ENCODE measurements around the gene NLRP12. TPM values are rescaled to one million over a fixed set of nuclear protein-coding genes. Genes with fewer than 3 reads are reported as not detected.

Gene NLRP12
- total and polyA plus RNA-seq, 2 experiments from 2014 or later, result 1.9 to 7.5 TPM

DNA sequence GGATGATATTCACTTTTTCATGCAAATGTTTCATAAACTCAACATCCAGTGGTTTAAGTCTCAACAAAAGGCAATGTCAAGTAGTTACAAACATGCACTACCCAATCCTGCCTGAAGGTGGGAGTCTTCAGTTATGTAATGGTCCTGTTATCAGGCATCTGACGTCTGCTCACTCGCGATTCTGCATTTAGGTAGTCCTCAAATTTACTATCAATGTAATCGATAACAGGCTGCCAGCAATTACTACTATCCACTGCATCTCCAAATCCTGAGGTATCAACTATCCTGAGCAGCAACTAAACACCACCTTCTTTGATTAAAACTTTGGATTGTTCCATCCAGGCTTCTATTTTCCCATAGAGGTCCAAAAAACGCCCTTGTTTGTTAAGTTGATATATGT is 51.2 kb downstream of the NLRP12 start:
- peaks cover 32% of the 10 kb centered on the region for H3K4me1 ChIP-seq (ENCODE audit: insufficient read depth)
- H3K36me3 ChIP-seq (ENCODE audit: insufficient read depth), result no peaks in the 10 kb centered on the region
- H3K27ac Mint-ChIP-seq, result no peak overlapping the region
- H3K4me3 ChIP-seq, result peak overlapping the region; percentile 5
- H3K79me2 ChIP-seq (replicated peaks; ENCODE audit: insufficient read depth), result no peaks in the 10 kb centered on the region
- H3K4me2 ChIP-seq, result peak overlapping the region; percentile 34
- H3K4me1 Mint-ChIP-seq, result peaks cover 40% of the 10 kb centered on the region
- H4K20me1 ChIP-seq (replicated peaks; ENCODE audit: insufficient read depth), result no peaks in the 10 kb centered on the region
- H3K9me2 ChIP-seq (ENCODE audit: insufficient read depth), result no peaks in the 10 kb centered on the region
- peaks cover 5% of the 10 kb centered on the region for H3K27me3 Mint-ChIP-seq (ENCODE audit: insufficient read depth, low read depth, poor library complexity)
- peak; percentile 95 for DNase-seq (ENCODE audit: low spot score)
- peak overlapping the region; percentile 92 for H3K27ac ChIP-seq (ENCODE audit: low read depth)
- no peaks in the 10 kb centered on the region for H3K27me3 ChIP-seq (ENCODE audit: insufficient read depth)
- H3K4me3 Mint-ChIP-seq, result no peak overlapping the region; the same call in 2 of the 3 replicates
- peak; percentile 68 for ATAC-seq
- H3K9me3 Mint-ChIP-seq, result no peaks in the 10 kb centered on the region
- TF ChIP-seq NANOG (IDR thresholded peaks at IDR 0.05; ENCODE audit: borderline replicate concordance) (no peak), CREB1 (CRISPR knock-in tag; IDR thresholded peaks at IDR 0.05; ENCODE audit: low read depth) (peak; percentile 70), EZH2phosphoT487 (IDR thresholded peaks at IDR 0.05; ENCODE audit: unreplicated experiment) (no peak), STAT1 (IDR thresholded peaks at IDR 0.05; ENCODE audit: unreplicated experiment) (no peak), ZNF114 (CRISPR knock-in tag; IDR thresholded peaks at IDR 0.05) (no peak), JUNB (IDR thresholded peaks at IDR 0.05; ENCODE audit: unreplicated experiment) (no peak), POLR2AphosphoS5 (IDR thresholded peaks at IDR 0.05; ENCODE audit: low read depth) (no peak)
- TF ChIP-seq, protein P1, sequence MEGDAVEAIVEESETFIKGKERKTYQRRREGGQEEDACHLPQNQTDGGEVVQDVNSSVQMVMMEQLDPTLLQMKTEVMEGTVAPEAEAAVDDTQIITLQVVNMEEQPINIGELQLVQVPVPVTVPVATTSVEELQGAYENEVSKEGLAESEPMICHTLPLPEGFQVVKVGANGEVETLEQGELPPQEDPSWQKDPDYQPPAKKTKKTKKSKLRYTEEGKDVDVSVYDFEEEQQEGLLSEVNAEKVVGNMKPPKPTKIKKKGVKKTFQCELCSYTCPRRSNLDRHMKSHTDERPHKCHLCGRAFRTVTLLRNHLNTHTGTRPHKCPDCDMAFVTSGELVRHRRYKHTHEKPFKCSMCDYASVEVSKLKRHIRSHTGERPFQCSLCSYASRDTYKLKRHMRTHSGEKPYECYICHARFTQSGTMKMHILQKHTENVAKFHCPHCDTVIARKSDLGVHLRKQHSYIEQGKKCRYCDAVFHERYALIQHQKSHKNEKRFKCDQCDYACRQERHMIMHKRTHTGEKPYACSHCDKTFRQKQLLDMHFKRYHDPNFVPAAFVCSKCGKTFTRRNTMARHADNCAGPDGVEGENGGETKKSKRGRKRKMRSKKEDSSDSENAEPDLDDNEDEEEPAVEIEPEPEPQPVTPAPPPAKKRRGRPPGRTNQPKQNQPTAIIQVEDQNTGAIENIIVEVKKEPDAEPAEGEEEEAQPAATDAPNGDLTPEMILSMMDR (conservative IDR thresholded peaks at IDR 0.05; ENCODE audit: low read depth in 2 of 2), result peak; percentile 89 to 93
- TF ChIP-seq, protein P2, sequence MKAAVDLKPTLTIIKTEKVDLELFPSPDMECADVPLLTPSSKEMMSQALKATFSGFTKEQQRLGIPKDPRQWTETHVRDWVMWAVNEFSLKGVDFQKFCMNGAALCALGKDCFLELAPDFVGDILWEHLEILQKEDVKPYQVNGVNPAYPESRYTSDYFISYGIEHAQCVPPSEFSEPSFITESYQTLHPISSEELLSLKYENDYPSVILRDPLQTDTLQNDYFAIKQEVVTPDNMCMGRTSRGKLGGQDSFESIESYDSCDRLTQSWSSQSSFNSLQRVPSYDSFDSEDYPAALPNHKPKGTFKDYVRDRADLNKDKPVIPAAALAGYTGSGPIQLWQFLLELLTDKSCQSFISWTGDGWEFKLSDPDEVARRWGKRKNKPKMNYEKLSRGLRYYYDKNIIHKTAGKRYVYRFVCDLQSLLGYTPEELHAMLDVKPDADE (IDR thresholded peaks at IDR 0.05), result no peak
- TF ChIP-seq, protein P3, sequence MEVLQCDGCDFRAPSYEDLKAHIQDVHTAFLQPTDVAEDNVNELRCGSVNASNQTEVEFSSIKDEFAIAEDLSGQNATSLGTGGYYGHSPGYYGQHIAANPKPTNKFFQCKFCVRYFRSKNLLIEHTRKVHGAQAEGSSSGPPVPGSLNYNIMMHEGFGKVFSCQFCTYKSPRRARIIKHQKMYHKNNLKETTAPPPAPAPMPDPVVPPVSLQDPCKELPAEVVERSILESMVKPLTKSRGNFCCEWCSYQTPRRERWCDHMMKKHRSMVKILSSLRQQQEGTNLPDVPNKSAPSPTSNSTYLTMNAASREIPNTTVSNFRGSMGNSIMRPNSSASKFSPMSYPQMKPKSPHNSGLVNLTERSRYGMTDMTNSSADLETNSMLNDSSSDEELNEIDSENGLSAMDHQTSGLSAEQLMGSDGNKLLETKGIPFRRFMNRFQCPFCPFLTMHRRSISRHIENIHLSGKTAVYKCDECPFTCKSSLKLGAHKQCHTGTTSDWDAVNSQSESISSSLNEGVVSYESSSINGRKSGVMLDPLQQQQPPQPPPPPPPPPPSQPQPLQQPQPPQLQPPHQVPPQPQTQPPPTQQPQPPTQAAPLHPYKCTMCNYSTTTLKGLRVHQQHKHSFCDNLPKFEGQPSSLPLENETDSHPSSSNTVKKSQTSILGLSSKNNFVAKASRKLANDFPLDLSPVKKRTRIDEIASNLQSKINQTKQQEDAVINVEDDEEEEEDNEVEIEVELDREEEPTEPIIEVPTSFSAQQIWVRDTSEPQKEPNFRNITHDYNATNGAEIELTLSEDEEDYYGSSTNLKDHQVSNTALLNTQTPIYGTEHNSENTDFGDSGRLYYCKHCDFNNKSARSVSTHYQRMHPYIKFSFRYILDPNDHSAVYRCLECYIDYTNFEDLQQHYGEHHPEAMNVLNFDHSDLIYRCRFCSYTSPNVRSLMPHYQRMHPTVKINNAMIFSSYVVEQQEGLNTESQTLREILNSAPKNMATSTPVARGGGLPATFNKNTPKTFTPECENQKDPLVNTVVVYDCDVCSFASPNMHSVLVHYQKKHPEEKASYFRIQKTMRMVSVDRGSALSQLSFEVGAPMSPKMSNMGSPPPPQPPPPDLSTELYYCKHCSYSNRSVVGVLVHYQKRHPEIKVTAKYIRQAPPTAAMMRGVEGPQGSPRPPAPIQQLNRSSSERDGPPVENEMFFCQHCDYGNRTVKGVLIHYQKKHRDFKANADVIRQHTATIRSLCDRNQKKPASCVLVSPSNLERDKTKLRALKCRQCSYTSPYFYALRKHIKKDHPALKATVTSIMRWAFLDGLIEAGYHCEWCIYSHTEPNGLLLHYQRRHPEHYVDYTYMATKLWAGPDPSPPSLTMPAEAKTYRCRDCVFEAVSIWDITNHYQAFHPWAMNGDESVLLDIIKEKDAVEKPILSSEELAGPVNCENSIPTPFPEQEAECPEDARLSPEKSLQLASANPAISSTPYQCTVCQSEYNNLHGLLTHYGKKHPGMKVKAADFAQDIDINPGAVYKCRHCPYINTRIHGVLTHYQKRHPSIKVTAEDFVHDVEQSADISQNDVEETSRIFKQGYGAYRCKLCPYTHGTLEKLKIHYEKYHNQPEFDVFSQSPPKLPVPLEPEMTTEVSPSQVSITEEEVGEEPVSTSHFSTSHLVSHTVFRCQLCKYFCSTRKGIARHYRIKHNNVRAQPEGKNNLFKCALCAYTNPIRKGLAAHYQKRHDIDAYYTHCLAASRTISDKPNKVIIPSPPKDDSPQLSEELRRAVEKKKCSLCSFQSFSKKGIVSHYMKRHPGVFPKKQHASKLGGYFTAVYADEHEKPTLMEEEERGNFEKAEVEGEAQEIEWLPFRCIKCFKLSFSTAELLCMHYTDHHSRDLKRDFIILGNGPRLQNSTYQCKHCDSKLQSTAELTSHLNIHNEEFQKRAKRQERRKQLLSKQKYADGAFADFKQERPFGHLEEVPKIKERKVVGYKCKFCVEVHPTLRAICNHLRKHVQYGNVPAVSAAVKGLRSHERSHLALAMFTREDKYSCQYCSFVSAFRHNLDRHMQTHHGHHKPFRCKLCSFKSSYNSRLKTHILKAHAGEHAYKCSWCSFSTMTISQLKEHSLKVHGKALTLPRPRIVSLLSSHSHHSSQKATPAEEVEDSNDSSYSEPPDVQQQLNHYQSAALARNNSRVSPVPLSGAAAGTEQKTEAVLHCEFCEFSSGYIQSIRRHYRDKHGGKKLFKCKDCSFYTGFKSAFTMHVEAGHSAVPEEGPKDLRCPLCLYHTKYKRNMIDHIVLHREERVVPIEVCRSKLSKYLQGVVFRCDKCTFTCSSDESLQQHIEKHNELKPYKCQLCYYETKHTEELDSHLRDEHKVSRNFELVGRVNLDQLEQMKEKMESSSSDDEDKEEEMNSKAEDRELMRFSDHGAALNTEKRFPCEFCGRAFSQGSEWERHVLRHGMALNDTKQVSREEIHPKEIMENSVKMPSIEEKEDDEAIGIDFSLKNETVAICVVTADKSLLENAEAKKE (CRISPR knock-in tag; IDR thresholded peaks at IDR 0.05), result no peak
- no peak overlapping the region for H2AFZ ChIP-seq
- H3K36me3 Mint-ChIP-seq (ENCODE audit: low read depth), result no peaks in the 10 kb centered on the region
- H3F3A ChIP-seq (replicated peaks; ENCODE audit: low read depth), result peaks cover 4% of the 10 kb centered on the region

Data from GM23338 (cell line).